ENCODE results near the gene ARSA. TPM values are rescaled to one million over a fixed set of nuclear protein-coding genes. Genes with fewer than 3 reads are reported as not detected.

ARSA gene
- total and polyA plus RNA-seq, 4 donors: 6.8 to 28.0 (median 15.8) TPM

DNA sequence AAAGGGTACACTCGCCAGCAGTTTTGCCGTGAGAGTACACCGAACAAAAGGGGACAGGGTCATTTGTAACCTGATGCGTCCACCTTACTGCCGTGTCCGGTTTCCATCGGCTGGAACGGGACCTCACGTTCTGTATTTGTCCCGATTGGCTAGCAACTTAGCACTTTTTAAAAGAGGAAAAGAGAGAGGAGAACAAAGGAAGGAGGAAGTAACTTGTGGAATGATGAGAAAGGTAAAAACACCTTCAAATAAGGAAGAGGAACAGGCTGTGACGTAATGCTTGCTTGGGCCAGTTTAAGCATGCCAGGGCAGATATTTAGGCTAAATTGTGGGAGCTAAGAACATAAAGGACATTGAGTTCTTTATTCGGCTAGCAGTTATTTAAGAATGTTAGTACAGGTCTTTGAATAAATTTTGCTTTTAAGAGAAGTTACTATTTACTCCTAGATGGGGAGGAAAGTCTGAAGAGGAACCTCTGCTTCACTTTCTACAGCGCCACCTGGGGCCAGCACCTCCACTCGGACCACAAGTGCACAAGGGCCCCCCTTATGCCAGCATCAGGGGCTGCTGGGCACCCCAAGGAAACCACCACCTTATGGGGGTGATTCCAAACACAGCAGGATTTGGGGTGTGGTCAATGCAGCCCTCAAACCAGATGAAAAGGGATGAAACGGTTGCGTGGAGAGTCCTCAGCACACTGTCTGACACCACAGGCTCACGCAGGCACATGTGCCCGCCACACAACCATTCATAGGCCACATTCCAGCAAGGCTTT lies 5.8 kb downstream of the ARSA start:
- H3K4me3 ChIP-seq (ENCODE audit: low read depth in 1 of 3, low read length in 3 of 3): no peak overlapping the region
- DNase-seq (ENCODE audit: low spot score): no peak
- H3K36me3 ChIP-seq (ENCODE audit: control insufficient read depth in 4 of 4, insufficient read depth in 3 of 4, low read depth in 1 of 4, low read length in 3 of 4): no peaks in the 10 kb centered on the region
- TF ChIP-seq SP1 (IDR thresholded peaks at IDR 0.05): no peak
- no peak for TF ChIP-seq HNF4G (IDR thresholded peaks at IDR 0.05)
- TF ChIP-seq TAF1 (conservative IDR thresholded peaks at IDR 0.05): no peak
- TF ChIP-seq NR2F2 (IDR thresholded peaks at IDR 0.05): no peak
- TF ChIP-seq FOXA1 (IDR thresholded peaks at IDR 0.05): no peak
- TF ChIP-seq, protein P1, sequence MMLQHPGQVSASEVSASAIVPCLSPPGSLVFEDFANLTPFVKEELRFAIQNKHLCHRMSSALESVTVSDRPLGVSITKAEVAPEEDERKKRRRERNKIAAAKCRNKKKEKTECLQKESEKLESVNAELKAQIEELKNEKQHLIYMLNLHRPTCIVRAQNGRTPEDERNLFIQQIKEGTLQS (IDR thresholded peaks at IDR 0.05): no peak
- no peak for TF ChIP-seq GABPA (IDR thresholded peaks at IDR 0.05 in 1 of 2, conservative IDR thresholded peaks at IDR 0.05 in 1 of 2)
- TF ChIP-seq EGR1 (IDR thresholded peaks at IDR 0.05; ENCODE audit: low read depth in 2 of 2): no peak
- TF ChIP-seq, protein P2, sequence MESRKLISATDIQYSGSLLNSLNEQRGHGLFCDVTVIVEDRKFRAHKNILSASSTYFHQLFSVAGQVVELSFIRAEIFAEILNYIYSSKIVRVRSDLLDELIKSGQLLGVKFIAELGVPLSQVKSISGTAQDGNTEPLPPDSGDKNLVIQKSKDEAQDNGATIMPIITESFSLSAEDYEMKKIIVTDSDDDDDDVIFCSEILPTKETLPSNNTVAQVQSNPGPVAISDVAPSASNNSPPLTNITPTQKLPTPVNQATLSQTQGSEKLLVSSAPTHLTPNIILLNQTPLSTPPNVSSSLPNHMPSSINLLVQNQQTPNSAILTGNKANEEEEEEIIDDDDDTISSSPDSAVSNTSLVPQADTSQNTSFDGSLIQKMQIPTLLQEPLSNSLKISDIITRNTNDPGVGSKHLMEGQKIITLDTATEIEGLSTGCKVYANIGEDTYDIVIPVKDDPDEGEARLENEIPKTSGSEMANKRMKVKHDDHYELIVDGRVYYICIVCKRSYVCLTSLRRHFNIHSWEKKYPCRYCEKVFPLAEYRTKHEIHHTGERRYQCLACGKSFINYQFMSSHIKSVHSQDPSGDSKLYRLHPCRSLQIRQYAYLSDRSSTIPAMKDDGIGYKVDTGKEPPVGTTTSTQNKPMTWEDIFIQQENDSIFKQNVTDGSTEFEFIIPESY (IDR thresholded peaks at IDR 0.05): no peak
- TF ChIP-seq RXRA (IDR thresholded peaks at IDR 0.05): no peak
- no peaks in the 10 kb centered on the region for H3K9me3 ChIP-seq (ENCODE audit: control insufficient read depth in 4 of 4, low read length in 3 of 4)
- WGBS: 23% methylated on average over 18 of the region's 18 CpGs
- H3K4me1 ChIP-seq (ENCODE audit: control insufficient read depth in 4 of 4, insufficient read depth in 4 of 4, low read length in 3 of 4): peaks cover 6 to 45% (median 27%) of the 10 kb centered on the region in 4 donors
- peak overlapping the region in 1 of 2 donors; percentile 42 for H3K9ac ChIP-seq (ENCODE audit: low read depth in 1 of 2, low read length in 2 of 2)
- no peaks in the 10 kb centered on the region for H3K27me3 ChIP-seq (ENCODE audit: control insufficient read depth in 4 of 4, insufficient read depth in 4 of 4, low read length in 3 of 4)
- peak overlapping the region; percentile 70 to 78 for H3K27ac ChIP-seq (ENCODE audit: low read depth in 1 of 2, low read length in 2 of 2)

DNA sequence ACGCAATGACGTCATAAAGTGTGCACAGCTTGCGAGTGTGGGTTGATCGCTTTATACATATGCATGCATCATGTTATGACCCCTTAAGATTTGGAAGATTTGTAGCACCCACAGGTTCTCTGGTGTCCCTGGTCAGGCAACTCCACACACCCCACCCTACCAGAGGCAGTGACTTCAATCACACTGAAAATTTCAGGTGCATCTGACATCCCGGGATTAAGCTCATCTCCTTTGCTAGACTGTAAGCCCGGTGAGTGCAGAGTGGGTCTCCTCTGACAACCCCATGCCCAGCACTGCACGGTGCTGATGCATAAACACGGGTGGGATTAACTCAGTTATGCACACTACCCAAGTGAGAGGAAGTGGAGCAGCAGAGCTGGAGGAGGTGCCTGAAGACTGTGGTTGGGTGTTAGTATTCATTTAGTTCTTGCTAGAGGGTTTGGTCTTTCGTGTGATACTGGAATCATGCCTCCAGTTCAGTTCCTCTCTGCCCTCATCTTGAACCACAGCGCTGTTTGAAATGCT lies 6.5 kb downstream of the ARSA start:
- H3K4me1 ChIP-seq (ENCODE audit: control insufficient read depth in 4 of 4, insufficient read depth in 4 of 4, low read length in 3 of 4): peaks cover 1 to 38% (median 24%) of the 10 kb centered on the region in 4 donors
- WGBS: 35% methylated on average over 10 of the region's 10 CpGs

More for the DNA sequence above, 6.5 kb downstream of the ARSA start:
- Histone ChIP-seq H3K4me3 (ENCODE audit: low read depth in 1 of 3, low read length in 3 of 3) (no peak overlapping the region), H3K9me3 (ENCODE audit: control insufficient read depth in 4 of 4, low read length in 3 of 4) (no peaks in the 10 kb centered on the region), H3K27ac (ENCODE audit: low read depth in 1 of 2, low read length in 2 of 2) (no peak overlapping the region), H3K27me3 (ENCODE audit: control insufficient read depth in 4 of 4, insufficient read depth in 4 of 4, low read length in 3 of 4) (no peaks in the 10 kb centered on the region), H3K9ac (ENCODE audit: low read depth in 1 of 2, low read length in 2 of 2) (no peak overlapping the region), H3K36me3 (ENCODE audit: control insufficient read depth in 4 of 4, insufficient read depth in 3 of 4, low read depth in 1 of 4, low read length in 3 of 4) (no peaks in the 10 kb centered on the region)
- no peak for DNase-seq (ENCODE audit: low spot score)
- TF ChIP-seq EGR1 (IDR thresholded peaks at IDR 0.05; ENCODE audit: low read depth in 2 of 2) (no peak), FOXA1 (IDR thresholded peaks at IDR 0.05) (no peak), RAD21 (IDR thresholded peaks at IDR 0.05) (no peak), NR2F2 (IDR thresholded peaks at IDR 0.05) (no peak), JUND (IDR thresholded peaks at IDR 0.05) (no peak), GABPA (IDR thresholded peaks at IDR 0.05 in 1 of 2, conservative IDR thresholded peaks at IDR 0.05 in 1 of 2) (no peak), FOXA2 (IDR thresholded peaks at IDR 0.05) (no peak), RXRA (IDR thresholded peaks at IDR 0.05) (no peak), YY1 (IDR thresholded peaks at IDR 0.05) (no peak), HNF4A (conservative IDR thresholded peaks at IDR 0.05) (no peak), HNF4G (IDR thresholded peaks at IDR 0.05) (no peak), TAF1 (conservative IDR thresholded peaks at IDR 0.05) (no peak), SP1 (IDR thresholded peaks at IDR 0.05) (no peak)
- TF ChIP-seq, protein P2 (IDR thresholded peaks at IDR 0.05): no peak
- TF ChIP-seq, protein P1 (IDR thresholded peaks at IDR 0.05): no peak
- TF ChIP-seq, protein P3, sequence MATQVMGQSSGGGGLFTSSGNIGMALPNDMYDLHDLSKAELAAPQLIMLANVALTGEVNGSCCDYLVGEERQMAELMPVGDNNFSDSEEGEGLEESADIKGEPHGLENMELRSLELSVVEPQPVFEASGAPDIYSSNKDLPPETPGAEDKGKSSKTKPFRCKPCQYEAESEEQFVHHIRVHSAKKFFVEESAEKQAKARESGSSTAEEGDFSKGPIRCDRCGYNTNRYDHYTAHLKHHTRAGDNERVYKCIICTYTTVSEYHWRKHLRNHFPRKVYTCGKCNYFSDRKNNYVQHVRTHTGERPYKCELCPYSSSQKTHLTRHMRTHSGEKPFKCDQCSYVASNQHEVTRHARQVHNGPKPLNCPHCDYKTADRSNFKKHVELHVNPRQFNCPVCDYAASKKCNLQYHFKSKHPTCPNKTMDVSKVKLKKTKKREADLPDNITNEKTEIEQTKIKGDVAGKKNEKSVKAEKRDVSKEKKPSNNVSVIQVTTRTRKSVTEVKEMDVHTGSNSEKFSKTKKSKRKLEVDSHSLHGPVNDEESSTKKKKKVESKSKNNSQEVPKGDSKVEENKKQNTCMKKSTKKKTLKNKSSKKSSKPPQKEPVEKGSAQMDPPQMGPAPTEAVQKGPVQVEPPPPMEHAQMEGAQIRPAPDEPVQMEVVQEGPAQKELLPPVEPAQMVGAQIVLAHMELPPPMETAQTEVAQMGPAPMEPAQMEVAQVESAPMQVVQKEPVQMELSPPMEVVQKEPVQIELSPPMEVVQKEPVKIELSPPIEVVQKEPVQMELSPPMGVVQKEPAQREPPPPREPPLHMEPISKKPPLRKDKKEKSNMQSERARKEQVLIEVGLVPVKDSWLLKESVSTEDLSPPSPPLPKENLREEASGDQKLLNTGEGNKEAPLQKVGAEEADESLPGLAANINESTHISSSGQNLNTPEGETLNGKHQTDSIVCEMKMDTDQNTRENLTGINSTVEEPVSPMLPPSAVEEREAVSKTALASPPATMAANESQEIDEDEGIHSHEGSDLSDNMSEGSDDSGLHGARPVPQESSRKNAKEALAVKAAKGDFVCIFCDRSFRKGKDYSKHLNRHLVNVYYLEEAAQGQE (IDR thresholded peaks at IDR 0.05): no peak
- TF ChIP-seq, protein P4, sequence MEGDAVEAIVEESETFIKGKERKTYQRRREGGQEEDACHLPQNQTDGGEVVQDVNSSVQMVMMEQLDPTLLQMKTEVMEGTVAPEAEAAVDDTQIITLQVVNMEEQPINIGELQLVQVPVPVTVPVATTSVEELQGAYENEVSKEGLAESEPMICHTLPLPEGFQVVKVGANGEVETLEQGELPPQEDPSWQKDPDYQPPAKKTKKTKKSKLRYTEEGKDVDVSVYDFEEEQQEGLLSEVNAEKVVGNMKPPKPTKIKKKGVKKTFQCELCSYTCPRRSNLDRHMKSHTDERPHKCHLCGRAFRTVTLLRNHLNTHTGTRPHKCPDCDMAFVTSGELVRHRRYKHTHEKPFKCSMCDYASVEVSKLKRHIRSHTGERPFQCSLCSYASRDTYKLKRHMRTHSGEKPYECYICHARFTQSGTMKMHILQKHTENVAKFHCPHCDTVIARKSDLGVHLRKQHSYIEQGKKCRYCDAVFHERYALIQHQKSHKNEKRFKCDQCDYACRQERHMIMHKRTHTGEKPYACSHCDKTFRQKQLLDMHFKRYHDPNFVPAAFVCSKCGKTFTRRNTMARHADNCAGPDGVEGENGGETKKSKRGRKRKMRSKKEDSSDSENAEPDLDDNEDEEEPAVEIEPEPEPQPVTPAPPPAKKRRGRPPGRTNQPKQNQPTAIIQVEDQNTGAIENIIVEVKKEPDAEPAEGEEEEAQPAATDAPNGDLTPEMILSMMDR (IDR thresholded peaks at IDR 0.05; ENCODE audit: low read depth, low read length, missing input control): no peak
- TF ChIP-seq, protein P5, sequence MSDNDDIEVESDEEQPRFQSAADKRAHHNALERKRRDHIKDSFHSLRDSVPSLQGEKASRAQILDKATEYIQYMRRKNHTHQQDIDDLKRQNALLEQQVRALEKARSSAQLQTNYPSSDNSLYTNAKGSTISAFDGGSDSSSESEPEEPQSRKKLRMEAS (IDR thresholded peaks at IDR 0.05): no peak
